ENCODE data around the gene CAMKK1. TPM values are rescaled to one million over a fixed set of nuclear protein-coding genes. Genes with fewer than 3 reads are reported as not detected.
A peak's percentile ranks its signal among the peaks of the same experiment; 100 is the strongest.

The CAMKK1 gene
- total RNA-seq, 2 donors from 2014 or later = 3.0 to 3.2 TPM

DNA sequence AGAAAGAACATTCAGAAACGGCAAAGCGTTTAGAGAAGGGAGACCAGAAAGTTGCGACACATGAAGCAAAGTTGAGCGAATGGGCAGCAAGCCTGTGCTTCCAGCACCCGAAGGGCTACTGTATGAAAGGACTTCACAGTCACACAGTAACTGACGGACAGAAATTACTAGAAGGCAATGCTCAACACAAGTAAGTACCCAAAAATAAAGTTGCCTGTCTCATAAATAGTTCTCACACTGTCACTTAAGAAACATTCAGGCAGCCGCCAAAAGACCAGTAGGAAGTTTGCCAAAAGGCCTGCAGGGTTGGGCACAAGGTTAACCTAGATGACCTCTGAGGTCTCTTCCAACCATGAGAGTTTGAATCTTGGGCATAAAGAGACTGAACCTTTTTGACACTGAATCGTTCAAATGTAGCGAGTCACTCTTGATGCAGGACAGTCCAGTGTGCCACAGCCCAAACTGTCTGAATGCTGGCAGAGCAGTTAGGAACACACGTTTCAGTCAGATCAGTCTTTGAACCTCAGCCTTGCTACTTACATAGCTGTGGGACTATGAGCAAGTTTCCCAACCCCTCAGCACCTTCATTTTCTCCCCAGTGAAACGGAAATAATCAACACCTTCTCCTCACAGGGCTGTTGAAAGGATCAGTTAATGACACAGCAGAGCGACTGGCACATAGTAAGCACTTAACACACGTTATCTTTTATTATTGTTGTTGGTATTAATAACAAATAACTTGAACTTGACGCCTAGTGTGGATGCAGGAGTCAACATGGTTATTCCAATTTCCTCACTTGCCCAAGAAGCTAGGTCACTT is 57.2 kb downstream of the CAMKK1 start:
- Histone ChIP-seq H3K36me3 (peaks cover 47% of the 10 kb centered on the region), H3K27ac (peak overlapping the region; percentile 67 to 84), H3K4me1 (peaks cover 0 to 22% of the 10 kb centered on the region in 2 donors), H3K4me3 (no peak overlapping the region), H3K27me3 (no peaks in the 10 kb centered on the region), H3K9me3 (no peaks in the 10 kb centered on the region)
- no peak for DNase-seq (ENCODE audit: low spot score)
- TF ChIP-seq, protein P1, sequence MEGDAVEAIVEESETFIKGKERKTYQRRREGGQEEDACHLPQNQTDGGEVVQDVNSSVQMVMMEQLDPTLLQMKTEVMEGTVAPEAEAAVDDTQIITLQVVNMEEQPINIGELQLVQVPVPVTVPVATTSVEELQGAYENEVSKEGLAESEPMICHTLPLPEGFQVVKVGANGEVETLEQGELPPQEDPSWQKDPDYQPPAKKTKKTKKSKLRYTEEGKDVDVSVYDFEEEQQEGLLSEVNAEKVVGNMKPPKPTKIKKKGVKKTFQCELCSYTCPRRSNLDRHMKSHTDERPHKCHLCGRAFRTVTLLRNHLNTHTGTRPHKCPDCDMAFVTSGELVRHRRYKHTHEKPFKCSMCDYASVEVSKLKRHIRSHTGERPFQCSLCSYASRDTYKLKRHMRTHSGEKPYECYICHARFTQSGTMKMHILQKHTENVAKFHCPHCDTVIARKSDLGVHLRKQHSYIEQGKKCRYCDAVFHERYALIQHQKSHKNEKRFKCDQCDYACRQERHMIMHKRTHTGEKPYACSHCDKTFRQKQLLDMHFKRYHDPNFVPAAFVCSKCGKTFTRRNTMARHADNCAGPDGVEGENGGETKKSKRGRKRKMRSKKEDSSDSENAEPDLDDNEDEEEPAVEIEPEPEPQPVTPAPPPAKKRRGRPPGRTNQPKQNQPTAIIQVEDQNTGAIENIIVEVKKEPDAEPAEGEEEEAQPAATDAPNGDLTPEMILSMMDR (IDR thresholded peaks at IDR 0.05) = no peak

DNA sequence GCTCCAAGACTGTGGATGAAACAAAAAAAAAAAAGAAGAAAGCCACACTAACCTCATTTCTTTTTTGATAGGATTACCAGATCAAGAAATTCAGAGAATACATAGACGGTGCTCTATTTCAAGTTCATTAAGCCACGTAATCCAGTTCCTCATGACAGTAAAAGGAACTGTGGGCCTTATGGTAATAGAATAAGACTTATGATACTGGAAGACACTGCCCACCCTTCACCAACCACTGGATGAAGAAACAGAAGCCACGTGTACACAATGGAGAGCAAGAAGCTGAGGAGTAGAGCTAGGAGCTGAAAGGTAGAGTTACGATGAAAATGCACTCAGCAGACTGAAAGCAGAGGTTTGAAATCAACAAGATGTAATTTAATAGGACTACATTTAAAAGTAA is 58.0 kb downstream of the CAMKK1 start:
- peaks cover 0 to 22% of the 10 kb centered on the region in 2 donors for H3K4me1 ChIP-seq
- peak overlapping the region; percentile 67 to 84 for H3K27ac ChIP-seq
- no peaks in the 10 kb centered on the region for H3K27me3 ChIP-seq
- no peak overlapping the region for H3K4me3 ChIP-seq
- TF ChIP-seq, protein P1 (IDR thresholded peaks at IDR 0.05) = no peak
- no peak for DNase-seq (ENCODE audit: low spot score)
- H3K36me3 ChIP-seq = peaks cover 46% of the 10 kb centered on the region
- no peaks in the 10 kb centered on the region for H3K9me3 ChIP-seq

DNA sequence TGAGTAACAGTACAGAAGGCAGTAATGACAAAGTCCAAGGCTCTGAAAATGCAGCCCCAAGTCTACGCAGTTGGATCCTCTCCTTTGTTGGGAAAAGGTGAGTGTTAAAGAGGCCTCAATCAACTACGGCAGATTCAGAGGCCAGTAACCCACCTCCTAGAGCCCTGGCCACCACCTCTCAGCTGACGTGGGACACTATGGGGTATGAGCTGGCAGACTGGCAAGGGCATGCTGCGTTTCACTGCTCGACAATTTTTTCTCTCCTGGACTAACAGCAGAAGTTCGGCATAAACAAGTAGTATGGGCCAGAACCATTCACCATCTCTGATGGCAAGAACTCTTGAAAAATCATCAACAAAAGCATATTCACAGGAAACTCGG is 64.0 kb downstream of the CAMKK1 start:
- H3K4me3 ChIP-seq = no peak overlapping the region
- TF ChIP-seq, protein P1 (IDR thresholded peaks at IDR 0.05) = no peak
- no peaks in the 10 kb centered on the region for H3K9me3 ChIP-seq

DNA sequence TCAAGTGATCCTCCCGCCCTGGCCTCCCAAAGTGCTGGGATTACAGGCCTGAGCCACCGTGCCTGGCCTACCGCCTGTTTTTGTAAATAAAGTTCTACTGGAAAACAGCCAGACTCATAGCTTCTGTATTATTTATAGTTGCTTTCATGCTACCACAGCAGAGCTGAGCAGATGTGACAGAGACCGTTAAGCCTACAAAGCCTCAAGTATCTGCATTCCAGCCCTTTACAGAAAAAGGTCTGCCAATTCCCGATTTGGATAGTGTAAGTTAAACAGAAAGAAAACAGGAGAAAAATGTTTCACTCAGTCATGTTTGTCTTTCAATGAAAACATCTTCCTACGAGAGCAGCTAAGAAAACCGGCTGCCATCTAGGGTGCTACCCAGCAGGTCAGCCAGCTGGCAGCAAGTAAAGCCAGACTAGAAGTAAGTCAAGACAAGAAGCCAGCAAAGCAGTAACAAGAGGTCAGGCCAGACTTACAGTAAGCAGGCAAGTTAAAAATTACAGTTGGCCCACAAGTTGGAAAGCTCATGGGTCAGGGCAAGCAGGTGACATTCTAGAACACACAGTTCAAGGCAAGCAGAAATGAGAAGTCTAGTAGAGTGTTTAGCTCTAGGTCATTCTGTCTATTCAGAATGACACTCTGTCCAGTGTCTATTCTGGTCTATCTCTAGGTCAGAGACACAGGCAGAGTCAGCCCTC is 64.6 kb downstream of the CAMKK1 start:
- DNase-seq (ENCODE audit: low spot score) = no peak
- Histone ChIP-seq H3K27me3 (no peaks in the 10 kb centered on the region), H3K4me1 (peaks cover 0 to 17% of the 10 kb centered on the region in 2 donors), H3K4me3 (no peak overlapping the region), H3K9me3 (no peaks in the 10 kb centered on the region), H3K27ac (peak overlapping the region; percentile 76 to 86), H3K36me3 (peaks cover 48% of the 10 kb centered on the region)
- TF ChIP-seq, protein P1 (IDR thresholded peaks at IDR 0.05) = no peak

More for the DNA sequence above, 64.0 kb downstream of the CAMKK1 start:
- Histone ChIP-seq H3K27me3 (no peaks in the 10 kb centered on the region), H3K36me3 (peaks cover 46% of the 10 kb centered on the region), H3K4me1 (peaks cover 0 to 17% of the 10 kb centered on the region in 2 donors), H3K27ac (peak overlapping the region; percentile 76 to 86)
- DNase-seq (ENCODE audit: low spot score) = no peak

DNA sequence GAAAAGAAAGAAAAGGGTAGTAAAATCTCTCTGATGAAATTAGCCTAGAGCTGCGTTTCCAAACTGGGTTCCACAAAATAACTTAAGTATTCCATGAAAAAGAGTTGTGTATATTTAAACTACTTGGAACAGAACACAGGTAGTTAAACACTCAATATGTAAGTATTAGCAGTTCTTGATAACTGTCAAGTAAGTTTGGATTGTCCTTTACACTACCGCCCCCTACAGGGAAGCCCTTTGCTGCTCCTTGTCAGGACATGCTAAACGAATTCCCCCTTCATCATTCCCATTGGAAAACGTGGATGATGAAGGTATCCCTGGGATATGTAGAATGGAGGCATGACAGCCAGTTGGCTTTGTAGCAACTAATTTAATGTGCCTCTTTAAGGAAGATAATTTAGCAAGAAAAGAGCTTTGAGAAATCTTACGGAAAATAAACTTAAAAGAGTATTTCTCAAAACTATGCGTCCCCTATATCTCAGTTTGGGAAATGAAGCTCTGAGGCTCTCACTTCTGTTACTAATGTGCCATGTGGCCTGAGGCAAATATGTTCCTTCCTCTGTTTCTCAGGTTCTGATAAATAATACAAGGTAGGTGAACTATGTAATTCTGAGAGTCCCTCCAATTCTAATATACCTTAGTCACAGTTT is 65.6 kb downstream of the CAMKK1 start:
- H3K27ac ChIP-seq = peak overlapping the region; percentile 76 to 86

More for the DNA sequence above, 65.6 kb downstream of the CAMKK1 start:
- TF ChIP-seq, protein P1 (IDR thresholded peaks at IDR 0.05) = peak in 1 of 2 donors; percentile 60
- Histone ChIP-seq H3K27me3 (no peaks in the 10 kb centered on the region), H3K36me3 (peaks cover 54% of the 10 kb centered on the region), H3K9me3 (no peaks in the 10 kb centered on the region), H3K4me1 (peaks cover 0 to 17% of the 10 kb centered on the region in 2 donors), H3K4me3 (no peak overlapping the region)
- DNase-seq (ENCODE audit: low spot score) = no peak

Measured in right atrium auricular region (tissue), 2 donors.